T follicular helper cell (primary cell): ENCODE results near the gene PLS3.

Experiments
- DNase-seq: peaks from one replicate; pipeline ENCODE4 v3.0.0-alpha.2; 2020; ENCODE audit warnings: low read depth

PLS3 gene

DNA sequence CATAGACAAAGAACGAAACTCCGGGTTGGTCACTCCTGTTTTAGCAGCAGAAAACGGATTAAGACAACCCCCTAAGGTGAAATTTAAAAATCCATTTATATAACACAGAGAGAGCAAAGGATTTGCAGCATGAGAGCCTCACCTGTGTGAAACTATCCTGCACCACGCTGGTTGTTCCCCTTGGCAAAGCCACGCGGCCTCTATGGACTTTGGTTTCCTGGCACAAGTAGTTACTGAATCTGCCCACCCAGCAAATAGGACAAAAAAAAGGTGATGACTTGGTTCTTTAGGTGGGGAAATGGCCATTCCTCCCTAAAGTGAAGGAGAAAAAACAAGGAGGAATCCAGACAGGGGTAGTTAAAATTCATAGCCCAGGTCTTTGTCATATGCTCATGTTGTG is 133.1 kb downstream of the PLS3 start:
- no peak for DNase-seq

GRCh38 chrX:115696039-115696438 is 135.1 kb downstream of the PLS3 start:
- DNase-seq, result no peak

DNA sequence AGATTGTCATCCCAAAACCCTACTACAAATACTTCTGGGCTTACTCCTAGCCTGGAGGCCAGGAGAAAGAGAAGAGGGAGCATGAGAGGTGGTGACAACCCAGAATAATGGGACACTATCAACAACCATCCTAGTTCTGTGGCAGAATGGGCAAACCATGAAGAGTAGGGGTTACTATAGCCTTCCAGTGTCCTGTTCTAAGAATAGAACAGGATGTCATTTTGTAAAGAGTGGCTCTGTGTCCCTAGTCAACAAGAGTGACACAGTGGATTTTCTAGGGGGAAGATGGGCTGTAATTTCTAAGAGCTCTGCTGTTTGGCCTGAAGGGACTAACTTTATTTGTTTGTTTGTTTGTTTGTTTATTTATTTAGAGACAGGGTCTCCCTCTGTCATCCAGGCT is 136.0 kb downstream of the PLS3 start:
- DNase-seq, result no peak

- no peak for DNase-seq
Observed at GRCh38 chrX:115697806-115698205, 136.8 kb downstream of the PLS3 start.
